ENCODE results near the gene DGCR6L.
A peak's percentile ranks its signal among the peaks of the same experiment; 100 is the strongest.
"Not testable (repeated sequence)": the region's sequence is repeated elsewhere in the genome, so short reads cannot be mapped to it uniquely, and the experiment has no call there.

Gene DGCR6L

DNA sequence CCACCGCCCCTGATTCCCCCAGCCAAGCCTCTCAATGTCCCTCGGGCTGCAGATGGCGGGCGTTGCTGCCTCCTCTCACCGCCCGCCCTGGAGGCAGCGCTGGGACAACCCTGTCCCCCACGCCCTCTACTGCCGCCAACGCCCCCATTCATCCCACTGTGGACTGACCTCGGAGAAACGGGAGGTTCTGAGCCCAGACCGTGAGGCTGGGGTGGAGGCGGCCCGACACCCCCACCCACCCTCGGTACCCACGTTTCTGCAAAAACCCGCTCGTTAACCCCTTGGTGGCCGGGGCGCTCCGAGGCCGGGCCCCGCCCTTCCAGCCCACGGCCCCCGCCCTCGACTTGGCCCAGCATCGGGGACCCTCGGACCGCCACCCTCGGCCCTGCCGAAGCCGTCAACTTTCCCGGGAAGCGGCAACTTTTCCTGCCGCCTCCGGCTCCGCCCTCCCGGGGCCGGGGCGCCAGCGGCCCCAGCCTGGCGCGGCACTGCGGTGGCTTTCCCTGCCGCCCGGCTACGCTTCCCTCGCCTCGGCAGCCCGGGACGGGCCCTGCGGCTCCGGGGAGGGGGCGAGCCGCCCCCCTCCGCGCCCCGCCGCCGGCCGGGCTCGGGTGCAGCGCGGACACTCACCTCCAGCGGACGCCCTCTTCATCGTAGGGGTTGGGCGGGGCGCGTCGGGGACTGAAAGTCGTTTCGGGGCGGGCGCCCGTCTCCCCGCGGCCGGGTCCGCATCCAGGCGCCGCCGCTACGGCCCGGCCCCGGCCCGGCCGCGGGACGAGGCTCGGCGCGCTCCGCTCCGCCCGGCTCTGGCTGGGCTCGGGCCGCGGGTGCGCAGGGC is 52.2 kb downstream of the DGCR6L start:
- DNase-seq, result no peak
- Mint-ChIP-seq H3K9me3 (no peaks in the 10 kb centered on the region), H3K36me3 (ENCODE audit: insufficient read depth) (no peaks in the 10 kb centered on the region), H3K4me3 (peak overlapping the region; percentile 58 to 63), H3K27ac (no peak overlapping the region), H3K4me1 (ENCODE audit: low read depth in 2 of 2) (peaks cover 8 to 12% of the 10 kb centered on the region in 2 donors), H3K27me3 (no peaks in the 10 kb centered on the region)
- ATAC-seq (replicated peaks), result peak; percentile 28

GRCh38 chr22:20266667-20267440 is 53.0 kb downstream of the DGCR6L start:
- H3K36me3 Mint-ChIP-seq (ENCODE audit: insufficient read depth); DNase-seq; H3K27me3 Mint-ChIP-seq; ATAC-seq (replicated peaks); H3K9me3 Mint-ChIP-seq: not testable (repeated sequence)
- H3K4me1 Mint-ChIP-seq (ENCODE audit: low read depth in 2 of 2), result peaks cover 8 to 12% of the 10 kb centered on the region in 2 donors
- H3K4me3 Mint-ChIP-seq, result peak overlapping the region; percentile 58 to 63
- H3K27ac Mint-ChIP-seq, result peak overlapping the region in 1 of 2 donors; percentile 15

- Mint-ChIP-seq H3K4me3 (peak overlapping the region; percentile 58 to 63), H3K27ac (peak overlapping the region in 1 of 2 donors; percentile 15), H3K4me1 (ENCODE audit: low read depth in 2 of 2) (peaks cover 8 to 12% of the 10 kb centered on the region in 2 donors)
- H3K36me3 Mint-ChIP-seq (ENCODE audit: insufficient read depth); H3K9me3 Mint-ChIP-seq; ATAC-seq (replicated peaks); H3K27me3 Mint-ChIP-seq; DNase-seq: not testable (repeated sequence)
Measured at GRCh38 chr22:20265772-20266666, 53.8 kb downstream of the DGCR6L start.

DNA sequence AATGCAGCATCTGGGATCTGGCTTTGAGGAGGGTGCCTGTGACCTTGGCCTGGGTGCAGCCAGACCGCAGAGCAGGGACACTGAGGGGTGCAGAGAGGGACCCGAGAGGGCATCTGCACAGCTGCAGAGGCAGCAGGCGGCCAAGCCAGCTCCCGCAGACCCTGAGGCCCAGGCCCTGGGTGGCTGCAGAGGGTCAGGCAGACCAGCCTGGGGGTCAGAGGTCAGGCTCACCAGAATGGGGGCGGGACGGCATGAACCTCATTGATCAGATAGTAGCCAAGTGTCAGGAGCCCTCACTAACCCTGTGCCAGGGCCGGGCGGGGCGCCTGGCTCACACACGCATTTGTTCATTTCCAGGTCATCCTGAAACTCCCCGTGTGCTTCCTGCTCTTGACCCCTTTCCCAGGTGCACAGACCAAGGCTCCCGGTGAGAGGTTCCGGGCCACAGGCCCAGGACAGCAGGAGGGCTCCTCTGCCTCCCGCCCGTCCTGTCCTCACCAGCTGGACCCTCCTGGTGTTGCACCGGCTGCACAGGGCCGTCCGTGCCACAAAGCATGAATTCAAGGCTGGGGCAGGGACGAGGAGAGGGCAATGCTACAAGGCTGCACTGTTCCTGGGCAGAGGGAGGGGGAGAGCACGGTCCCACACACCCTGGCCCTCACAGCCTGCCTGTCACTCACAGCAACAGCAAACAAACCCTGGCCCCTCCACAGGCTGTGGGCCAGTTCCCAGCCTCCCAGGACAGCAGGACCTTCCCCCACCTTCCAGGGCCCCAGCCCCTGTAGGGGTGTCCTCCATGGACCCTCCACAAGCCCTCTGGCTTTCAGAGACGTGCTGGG is 55.0 kb downstream of the DGCR6L start:
- no peak overlapping the region for H3K4me3 Mint-ChIP-seq
- no peak overlapping the region for H3K27ac Mint-ChIP-seq
- DNase-seq (no peak), ATAC-seq (replicated peaks) (no peak)
- peaks cover 8 to 13% of the 10 kb centered on the region in 2 donors for H3K4me1 Mint-ChIP-seq (ENCODE audit: low read depth in 2 of 2)
- no peaks in the 10 kb centered on the region for H3K27me3 Mint-ChIP-seq
- no peaks in the 10 kb centered on the region for H3K36me3 Mint-ChIP-seq (ENCODE audit: insufficient read depth)
- H3K9me3 Mint-ChIP-seq, result no peaks in the 10 kb centered on the region

Data from effector memory CD8-positive, alpha-beta T cell (primary cell).